Panc1 (cell line): ENCODE results near the gene DOCK4. TPM values are rescaled to one million over a fixed set of nuclear protein-coding genes. Genes with fewer than 3 reads are reported as not detected.

Source experiments
- ATAC-seq: fragments of 200-7000 bp; cut with Tn5 transposase; 2 replicates; pipeline ENCODE4 v1.9.1; 2020; ENCODE audit warnings: mild to moderate bottlenecking, moderate library complexity
- BruUV-seq: library from RNA; stranded (reverse); fragments of 400-500 nt; replicated peaks from 2 replicates; lab custom pipeline; 2021; lab: Mats Ljungman, UMichigan
- CTCF ChIA-PET: fragments of 300-600 bp; sonication (Branson Sonifier 250); formaldehyde crosslinking; loops from one replicate; lab custom pipeline; 2022; ENCODE audit warnings: antibody characterized with exemption; lab: Charles Lee
- POLR2A ChIA-PET: fragments of 300-600 bp; sonication (Branson Sonifier 250); formaldehyde crosslinking; loops from one replicate; lab custom pipeline; 2022; ENCODE audit warnings: antibody characterized with exemption; lab: Charles Lee
- DNase-seq: peaks from one replicate; pipeline ENCODE4 v3.0.0-alpha.2; 2010; ENCODE audit warnings: low read depth, low spot score
- H3K27ac ChIP-seq: 2 replicates; pipeline ENCODE4 v1.5.1; 2011; ENCODE audit warnings: mild to moderate bottlenecking, low read length, inconsistent platforms
- H3K27me3 ChIP-seq: fragments of 200-500 bp; sonication (Bioruptor generic); 2 replicates; pipeline ENCODE4 v1.6.0; 2014; ENCODE audit warnings: low read length, inconsistent platforms; ENCODE audit not compliant: control insufficient read depth, insufficient read depth
- H3K36me3 ChIP-seq: fragments of 200-500 bp; sonication (Bioruptor generic); 2 replicates; pipeline ENCODE4 v1.5.1; 2014; ENCODE audit warnings: inconsistent platforms, mild to moderate bottlenecking, low read length, moderate library complexity; ENCODE audit not compliant: control insufficient read depth, insufficient read depth
- H3K4me1 ChIP-seq: 2 replicates; pipeline ENCODE4 v1.5.1; 2011; ENCODE audit warnings: inconsistent platforms, mild to moderate bottlenecking, low read length, moderate library complexity; ENCODE audit not compliant: control insufficient read depth, insufficient read depth
- H3K4me3 ChIP-seq, 2 experiments: 2 replicates each; pipeline ENCODE4 v1.5.1; 2011 to 2012; ENCODE audit warnings: low read depth in 2 of 2, low read length in 2 of 2, mild to moderate bottlenecking in 2 of 2, inconsistent platforms in 1 of 2, moderate library complexity in 1 of 2
- H3K9me3 ChIP-seq: fragments of 200-500 bp; sonication (Bioruptor generic); 2 replicates; pipeline ENCODE4 v1.5.1; 2014; ENCODE audit warnings: low read depth, mild to moderate bottlenecking, inconsistent platforms, low read length, moderate library complexity; ENCODE audit not compliant: control insufficient read depth, insufficient read depth
- POLR2AphosphoS5 ChIP-seq: IDR thresholded peaks from 2 replicates; pipeline ENCODE4 v1.6.1; 2012; ENCODE audit warnings: mild to moderate bottlenecking, low read depth, low read length, moderate library complexity
- SIN3A ChIP-seq: IDR thresholded peaks from 2 replicates; pipeline ENCODE4 v1.6.1; 2012; ENCODE audit warnings: low read depth, mild to moderate bottlenecking, low read length, moderate library complexity, borderline replicate concordance; ENCODE audit not compliant: insufficient read depth
- TCF7L2 ChIP-seq: IDR thresholded peaks from 2 replicates; pipeline ENCODE4 v1.6.1; 2011; ENCODE audit warnings: mild to moderate bottlenecking, low read depth, low read length, inconsistent platforms
- in situ Hi-C: cut with HindIII; loops from 2 replicates; pipeline ENCODE4 v1.10.0; 2016; ENCODE audit warnings: low sequenced_read_pairs, low pct_unique_long_range_greater_than_20kb
- intact Hi-C: fragments of 100-400 bp; cut with micrococcal nuclease; formaldehyde crosslinking; loops from one replicate; pipeline ENCODE4 v1.10.0; 2022; ENCODE audit not compliant: unreplicated experiment
- total RNA-seq: library from RNA; stranded (reverse); gene quantifications from one replicate; pipeline ENCODE4 v1.2.1, GENCODE V29; 2021; ENCODE audit not compliant: unreplicated experiment
- TF ChIP-seq, protein P1 (sequence below), 2 experiments: IDR thresholded peaks; 2 replicates each; pipeline ENCODE4 v1.6.1; 2011 to 2012; ENCODE audit warnings: low read depth in 2 of 2, control low read depth in 1 of 2, low read length in 1 of 2, mild to moderate bottlenecking in 1 of 2, moderate library complexity in 1 of 2; ENCODE audit not compliant: insufficient read depth in 1 of 2
- TF ChIP-seq, protein P2 (sequence below): fragments of 450-650 bp; IDR thresholded peaks from 2 replicates; pipeline ENCODE4 v1.5.1; 2017; ENCODE audit warnings: mild to moderate bottlenecking

DOCK4 gene
- total RNA-seq, 1 experiment from 2014 or later, result 10.8 TPM

DNA sequence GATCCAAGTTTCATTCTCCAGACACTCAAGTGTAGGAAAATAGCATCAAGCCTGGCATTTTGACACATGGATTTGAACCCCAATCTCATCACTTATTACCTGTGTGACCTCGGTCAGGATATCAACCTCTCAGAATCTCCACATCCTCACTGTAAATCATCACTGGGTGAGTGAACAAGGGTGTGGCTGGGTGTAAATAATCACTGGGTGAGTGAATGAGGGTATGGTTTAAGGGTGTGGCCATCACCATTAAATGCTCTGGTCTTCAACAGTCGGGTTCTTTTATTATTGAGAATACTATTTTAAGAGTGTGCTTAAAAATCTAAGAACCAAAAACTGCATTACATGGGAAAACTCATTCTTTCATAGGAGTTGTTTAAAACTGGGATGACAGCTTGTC, 200.1 kb downstream of the DOCK4 start:
- BruUV-seq, result no TSS peak
- ATAC-seq (no peak), DNase-seq (no peak)
- ChIA-PET CTCF (no interaction called here), POLR2A (interaction anchor here (0.9 kb wide), 1 partner anchor 197 kb away, joined by 3 read pairs; no protein-coding TSS in a partner anchor)
- H3K9me3 ChIP-seq, result no peaks in the 10 kb centered on the region
- H3K36me3 ChIP-seq, result no peaks in the 10 kb centered on the region
- no peaks in the 10 kb centered on the region for H3K27me3 ChIP-seq
- H3K27ac ChIP-seq, result no peak overlapping the region
- TF ChIP-seq, protein P1, sequence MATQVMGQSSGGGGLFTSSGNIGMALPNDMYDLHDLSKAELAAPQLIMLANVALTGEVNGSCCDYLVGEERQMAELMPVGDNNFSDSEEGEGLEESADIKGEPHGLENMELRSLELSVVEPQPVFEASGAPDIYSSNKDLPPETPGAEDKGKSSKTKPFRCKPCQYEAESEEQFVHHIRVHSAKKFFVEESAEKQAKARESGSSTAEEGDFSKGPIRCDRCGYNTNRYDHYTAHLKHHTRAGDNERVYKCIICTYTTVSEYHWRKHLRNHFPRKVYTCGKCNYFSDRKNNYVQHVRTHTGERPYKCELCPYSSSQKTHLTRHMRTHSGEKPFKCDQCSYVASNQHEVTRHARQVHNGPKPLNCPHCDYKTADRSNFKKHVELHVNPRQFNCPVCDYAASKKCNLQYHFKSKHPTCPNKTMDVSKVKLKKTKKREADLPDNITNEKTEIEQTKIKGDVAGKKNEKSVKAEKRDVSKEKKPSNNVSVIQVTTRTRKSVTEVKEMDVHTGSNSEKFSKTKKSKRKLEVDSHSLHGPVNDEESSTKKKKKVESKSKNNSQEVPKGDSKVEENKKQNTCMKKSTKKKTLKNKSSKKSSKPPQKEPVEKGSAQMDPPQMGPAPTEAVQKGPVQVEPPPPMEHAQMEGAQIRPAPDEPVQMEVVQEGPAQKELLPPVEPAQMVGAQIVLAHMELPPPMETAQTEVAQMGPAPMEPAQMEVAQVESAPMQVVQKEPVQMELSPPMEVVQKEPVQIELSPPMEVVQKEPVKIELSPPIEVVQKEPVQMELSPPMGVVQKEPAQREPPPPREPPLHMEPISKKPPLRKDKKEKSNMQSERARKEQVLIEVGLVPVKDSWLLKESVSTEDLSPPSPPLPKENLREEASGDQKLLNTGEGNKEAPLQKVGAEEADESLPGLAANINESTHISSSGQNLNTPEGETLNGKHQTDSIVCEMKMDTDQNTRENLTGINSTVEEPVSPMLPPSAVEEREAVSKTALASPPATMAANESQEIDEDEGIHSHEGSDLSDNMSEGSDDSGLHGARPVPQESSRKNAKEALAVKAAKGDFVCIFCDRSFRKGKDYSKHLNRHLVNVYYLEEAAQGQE (IDR thresholded peaks at IDR 0.05; ENCODE audit: insufficient read depth in 1 of 2, low read depth in 2 of 2, low read length in 1 of 2), result no peak
- TF ChIP-seq TCF7L2 (no peak), SIN3A (no peak), POLR2AphosphoS5 (no peak)
- TF ChIP-seq, protein P2, sequence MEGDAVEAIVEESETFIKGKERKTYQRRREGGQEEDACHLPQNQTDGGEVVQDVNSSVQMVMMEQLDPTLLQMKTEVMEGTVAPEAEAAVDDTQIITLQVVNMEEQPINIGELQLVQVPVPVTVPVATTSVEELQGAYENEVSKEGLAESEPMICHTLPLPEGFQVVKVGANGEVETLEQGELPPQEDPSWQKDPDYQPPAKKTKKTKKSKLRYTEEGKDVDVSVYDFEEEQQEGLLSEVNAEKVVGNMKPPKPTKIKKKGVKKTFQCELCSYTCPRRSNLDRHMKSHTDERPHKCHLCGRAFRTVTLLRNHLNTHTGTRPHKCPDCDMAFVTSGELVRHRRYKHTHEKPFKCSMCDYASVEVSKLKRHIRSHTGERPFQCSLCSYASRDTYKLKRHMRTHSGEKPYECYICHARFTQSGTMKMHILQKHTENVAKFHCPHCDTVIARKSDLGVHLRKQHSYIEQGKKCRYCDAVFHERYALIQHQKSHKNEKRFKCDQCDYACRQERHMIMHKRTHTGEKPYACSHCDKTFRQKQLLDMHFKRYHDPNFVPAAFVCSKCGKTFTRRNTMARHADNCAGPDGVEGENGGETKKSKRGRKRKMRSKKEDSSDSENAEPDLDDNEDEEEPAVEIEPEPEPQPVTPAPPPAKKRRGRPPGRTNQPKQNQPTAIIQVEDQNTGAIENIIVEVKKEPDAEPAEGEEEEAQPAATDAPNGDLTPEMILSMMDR, result no peak
- intact Hi-C loops (no loop called here), in situ Hi-C loops (no loop called here)
- H3K4me3 ChIP-seq, result no peak overlapping the region
- no peaks in the 10 kb centered on the region for H3K4me1 ChIP-seq

DNA sequence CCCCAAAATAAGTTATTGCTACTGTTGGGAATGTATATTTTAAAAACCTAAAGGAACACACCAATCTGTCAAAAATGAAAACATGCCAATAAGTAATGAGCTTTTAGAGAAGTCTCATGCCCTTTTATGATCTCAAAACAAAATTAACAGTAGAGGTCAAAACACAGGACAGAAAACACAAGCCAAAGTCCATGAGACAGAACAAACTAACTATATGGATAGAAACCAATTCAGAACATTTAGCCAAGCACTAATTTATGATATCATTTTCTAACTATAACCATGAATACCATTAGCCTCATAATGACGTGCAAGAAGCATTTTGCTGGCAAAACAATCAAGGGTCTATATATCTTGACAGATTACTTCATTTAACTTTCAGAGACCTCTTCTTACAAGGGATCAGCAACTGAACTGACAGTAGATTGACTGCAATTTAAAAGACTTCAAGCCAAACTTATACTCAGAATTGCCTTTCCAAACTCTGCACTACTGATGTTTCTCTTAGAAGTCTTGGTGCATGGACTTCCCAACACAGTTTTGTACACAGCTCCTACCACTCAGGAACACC, 200.9 kb downstream of the DOCK4 start:
- POLR2A ChIA-PET, result interaction anchor here (0.9 kb wide), 1 partner anchor 198 kb away, joined by 3 read pairs; no protein-coding TSS in a partner anchor
- in situ Hi-C loops, result no loop called here
- intact Hi-C loops, result no loop called here
- no TSS peak for BruUV-seq
- no peaks in the 10 kb centered on the region for H3K4me1 ChIP-seq
- CTCF ChIA-PET, result no interaction called here
- no peak overlapping the region for H3K27ac ChIP-seq
- no peaks in the 10 kb centered on the region for H3K9me3 ChIP-seq
- no peak for TF ChIP-seq SIN3A
- no peak for TF ChIP-seq POLR2AphosphoS5
- no peak for TF ChIP-seq TCF7L2
- TF ChIP-seq, protein P2, result no peak
- no peak for DNase-seq
- ATAC-seq, result no peak
- H3K36me3 ChIP-seq, result no peaks in the 10 kb centered on the region
- no peaks in the 10 kb centered on the region for H3K27me3 ChIP-seq
- H3K4me3 ChIP-seq, result no peak overlapping the region
